ENCODE results near the gene SLFNL1.

Gene SLFNL1

GRCh38 chr1:41030872-41031616 is 9.5 kb upstream of the SLFNL1 start:
- DNase-seq (ENCODE audit: insufficient read length, low spot score) (no peak), FAIRE-seq (no peak)
- no peak for TF ChIP-seq POLR2A (IDR thresholded peaks at IDR 0.05; ENCODE audit: low read depth, low read length)

DNA sequence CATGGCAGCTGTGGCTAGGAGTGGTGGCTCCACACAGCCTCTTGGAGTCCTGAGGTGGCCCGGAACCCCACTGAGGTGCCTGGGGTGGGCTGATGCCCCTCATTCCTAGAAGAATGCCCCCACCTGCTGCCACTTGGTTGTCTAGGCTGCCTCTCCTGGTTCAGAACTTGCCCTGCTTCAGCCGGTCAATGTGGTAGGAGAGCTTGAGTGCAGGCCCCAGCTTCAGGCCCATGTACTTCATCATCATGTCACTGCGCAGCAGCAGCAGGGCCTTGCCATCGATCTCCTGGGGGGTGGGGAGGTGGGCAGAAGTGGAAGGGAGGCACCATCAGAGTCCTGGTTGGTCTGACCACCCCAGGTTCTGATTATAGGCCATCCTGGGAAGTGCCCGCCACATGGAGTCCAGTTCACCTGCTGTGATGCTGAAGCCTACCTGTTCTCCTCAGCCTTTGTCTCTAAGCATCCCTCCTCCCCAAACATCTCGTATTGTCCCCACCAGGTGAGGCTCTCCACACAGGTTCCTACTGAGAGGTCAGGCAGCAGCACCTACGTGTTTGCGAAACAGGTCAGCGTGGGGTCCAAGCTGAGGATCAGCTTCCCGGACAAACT is 6.6 kb upstream of the SLFNL1 start:
- FAIRE-seq (no peak), DNase-seq (ENCODE audit: insufficient read length, low spot score) (no peak)
- TF ChIP-seq POLR2A (IDR thresholded peaks at IDR 0.05; ENCODE audit: low read depth, low read length) = no peak

DNA sequence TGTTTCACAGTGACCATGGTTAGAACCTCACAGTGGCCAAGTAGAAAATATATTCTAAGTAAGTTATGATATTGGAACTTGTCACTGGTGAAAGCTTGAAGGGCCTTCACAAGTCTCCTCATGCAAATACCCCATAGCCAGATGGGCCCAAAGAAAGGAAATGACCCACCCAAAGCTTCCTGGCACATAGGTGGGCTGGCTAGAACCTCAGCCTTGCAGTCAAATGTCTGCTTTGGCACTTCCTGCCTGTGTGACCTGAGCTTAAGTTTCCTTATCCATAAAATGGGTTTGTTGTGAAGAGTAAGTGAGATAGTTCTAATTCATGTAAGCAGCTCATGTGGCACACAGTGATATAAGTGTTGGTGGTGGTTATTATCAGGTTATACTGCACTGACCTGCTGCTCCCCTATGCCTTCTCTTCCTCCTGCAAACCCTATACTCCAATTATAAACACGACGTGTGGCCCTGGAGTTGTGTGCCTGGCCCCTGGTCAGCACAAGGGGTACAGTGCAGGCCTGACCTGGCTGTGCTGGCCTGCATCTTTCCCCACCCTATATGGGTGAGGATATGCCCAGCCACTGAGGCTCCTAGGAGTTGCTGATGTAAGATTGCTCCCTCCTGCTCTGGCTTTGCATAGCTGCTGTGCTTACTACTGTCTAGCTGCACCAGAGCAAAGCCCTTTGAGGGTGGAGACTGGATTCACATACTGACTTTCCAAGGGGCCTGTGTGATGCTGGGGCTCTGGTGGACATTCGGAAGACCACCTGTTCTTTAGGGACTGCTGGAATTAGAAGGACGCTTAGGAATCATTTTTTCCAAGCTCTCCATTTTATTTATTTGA is 4.7 kb upstream of the SLFNL1 start:
- FAIRE-seq = no peak
- TF ChIP-seq POLR2A (IDR thresholded peaks at IDR 0.05; ENCODE audit: low read depth, low read length) = no peak
- DNase-seq (ENCODE audit: insufficient read length, low spot score) = no peak

GRCh38 chr1:41024953-41025352 is 3.4 kb upstream of the SLFNL1 start:
- no peak for TF ChIP-seq POLR2A (IDR thresholded peaks at IDR 0.05; ENCODE audit: low read depth, low read length)
- no peak for FAIRE-seq
- DNase-seq (ENCODE audit: insufficient read length, low spot score) = no peak

GRCh38 chr1:41023279-41023990 is 1.9 kb upstream of the SLFNL1 start:
- TF ChIP-seq POLR2A (IDR thresholded peaks at IDR 0.05; ENCODE audit: low read depth, low read length) = no peak
- FAIRE-seq (no peak), DNase-seq (ENCODE audit: insufficient read length, low spot score) (peak; percentile 58)

DNA sequence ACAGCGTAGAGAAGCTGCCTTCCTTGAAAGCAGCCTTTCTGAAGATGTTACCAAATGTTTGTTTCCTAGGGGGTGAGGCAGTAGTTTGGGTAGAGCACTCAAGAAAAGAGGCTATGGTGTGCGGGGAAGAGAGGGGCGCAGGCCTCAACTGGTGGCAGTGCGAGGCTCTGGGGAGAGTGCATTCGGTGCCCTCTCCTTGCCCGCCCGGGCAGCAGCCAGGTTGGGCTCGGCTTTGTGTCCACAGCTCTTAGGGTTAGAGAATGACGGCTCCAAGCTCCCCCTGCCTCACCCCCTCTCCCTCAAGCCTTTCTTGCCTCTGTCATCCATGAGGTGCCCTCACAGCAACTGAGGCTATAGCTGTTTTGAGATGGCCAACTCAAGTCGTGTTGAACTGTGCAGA is 899 bp upstream of the SLFNL1 start:
- DNase-seq (ENCODE audit: insufficient read length, low spot score) (no peak), FAIRE-seq (no peak)
- TF ChIP-seq POLR2A (IDR thresholded peaks at IDR 0.05; ENCODE audit: low read depth, low read length) = no peak

GRCh38 chr1:41020654-41021053 is 871 bp downstream of the SLFNL1 start:
- FAIRE-seq (no peak), DNase-seq (ENCODE audit: insufficient read length, low spot score) (no peak)
- no peak for TF ChIP-seq POLR2A (IDR thresholded peaks at IDR 0.05; ENCODE audit: low read depth, low read length)

DNA sequence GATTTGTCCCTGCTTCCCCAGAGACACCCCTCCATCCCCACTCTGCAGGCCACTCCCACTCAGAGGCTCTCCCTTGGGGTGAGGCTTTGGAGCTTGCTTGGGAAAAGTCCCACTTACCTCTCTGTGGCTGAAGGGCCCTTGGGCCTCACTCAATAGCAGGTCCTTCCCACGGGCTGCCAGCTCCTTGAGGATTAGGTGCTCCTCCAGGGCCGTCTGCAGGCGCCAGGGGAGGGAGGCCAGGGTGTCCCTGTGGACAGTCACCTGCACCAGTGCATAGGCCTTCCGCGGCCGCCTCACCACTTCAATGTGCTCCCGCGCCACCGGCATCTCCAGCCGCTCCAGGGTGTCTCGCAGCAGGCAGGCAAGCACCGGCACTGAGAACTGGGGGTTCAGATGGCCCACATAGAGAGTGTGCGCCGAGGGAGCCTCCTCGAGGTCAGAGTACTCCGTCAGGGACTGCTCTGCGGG is 1.4 kb downstream of the SLFNL1 start:
- FAIRE-seq = no peak
- TF ChIP-seq POLR2A (IDR thresholded peaks at IDR 0.05; ENCODE audit: low read depth, low read length) = no peak
- DNase-seq (ENCODE audit: insufficient read length, low spot score) = no peak

GRCh38 chr1:41019353-41019745 is 2.2 kb downstream of the SLFNL1 start:
- FAIRE-seq = no peak
- no peak for DNase-seq (ENCODE audit: insufficient read length, low spot score)
- no peak for TF ChIP-seq POLR2A (IDR thresholded peaks at IDR 0.05; ENCODE audit: low read depth, low read length)

DNA sequence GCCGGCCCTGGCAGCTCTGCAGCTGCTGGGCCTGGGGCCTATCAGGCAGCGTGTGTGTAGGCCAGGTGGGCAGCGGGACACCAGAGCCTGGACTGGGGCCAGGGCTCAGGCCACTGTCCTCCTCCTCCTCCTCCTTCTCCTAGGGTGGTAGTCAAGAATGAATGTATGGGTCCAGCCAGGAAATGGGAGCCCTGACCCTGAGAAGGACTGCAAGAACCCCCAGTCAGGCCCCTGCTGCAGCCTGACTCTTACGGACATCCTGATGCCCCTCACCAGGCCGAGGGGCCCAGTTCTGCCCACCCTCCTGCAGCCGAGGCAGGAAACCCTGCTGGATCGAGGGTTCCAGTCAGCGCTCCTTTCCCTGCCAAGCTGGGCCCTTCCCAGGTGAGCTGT is 3.5 kb downstream of the SLFNL1 start:
- TF ChIP-seq POLR2A (IDR thresholded peaks at IDR 0.05; ENCODE audit: low read depth, low read length) = no peak
- DNase-seq (ENCODE audit: insufficient read length, low spot score) (no peak), FAIRE-seq (no peak)

- DNase-seq (ENCODE audit: insufficient read length, low spot score) (no peak), FAIRE-seq (no peak)
- no peak for TF ChIP-seq POLR2A (IDR thresholded peaks at IDR 0.05; ENCODE audit: low read depth, low read length)
These were observed 4.1 kb downstream of the SLFNL1 start for GRCh38 chr1:41017141-41018017.

- no peak for FAIRE-seq
These were observed 5.5 kb downstream of the SLFNL1 start for GRCh38 chr1:41015897-41016470.

More at GRCh38 chr1:41015897-41016470, 5.5 kb downstream of the SLFNL1 start:
- no peak for DNase-seq (ENCODE audit: insufficient read length, low spot score)
- no peak for TF ChIP-seq POLR2A (IDR thresholded peaks at IDR 0.05; ENCODE audit: low read depth, low read length)

Data from H54 (cell line).